H1 (cell line): Measurements from ENCODE around the gene CRTC3. TPM values are rescaled to one million over a fixed set of nuclear protein-coding genes. Genes with fewer than 3 reads are reported as not detected.
A peak's percentile ranks its signal among the peaks of the same experiment; 100 is the strongest.

Source experiments
- CTCF ChIA-PET: fragments of 300-600 bp; sonication (Branson Sonifier 250); formaldehyde crosslinking; loops from one replicate; lab custom pipeline; 2021; ENCODE audit not compliant: partially characterized antibody; lab: Charles Lee
- POLR2A ChIA-PET: fragments of 300-600 bp; sonication (Branson Sonifier 250); formaldehyde crosslinking; loops from one replicate; lab custom pipeline; 2021; ENCODE audit warnings: inconsistent platforms; ENCODE audit not compliant: partially characterized antibody; lab: Charles Lee
- DNase-seq, 2 experiments: peaks; one replicate each; pipeline versions ENCODE4 v3.0.0 to v3.0.0-alpha.2; 2010 to 2022; ENCODE audit warnings: low spot score in 2 of 2, low read depth in 1 of 2, mixed read lengths in 1 of 2
- FAIRE-seq: peaks from 2 replicates; lab custom pipeline; 2011; peaks lifted over from hg19 to GRCh38; lab: Jason Lieb, UNC
- H2AFZ ChIP-seq: 2 replicates; pipeline ENCODE4 v1.8.1; 2012; ENCODE audit warnings: low read length, inconsistent platforms
- H2AK5ac ChIP-seq: 2 replicates; pipeline ENCODE4 v1.6.1; 2013; ENCODE audit warnings: low read depth, low read length
- H2BK120ac ChIP-seq: replicated peaks from 2 replicates; pipeline ENCODE3; 2013; ENCODE audit warnings: low read depth, low read length, inconsistent platforms
- H2BK12ac ChIP-seq: 2 replicates; pipeline ENCODE4 v1.6.1; 2013; ENCODE audit warnings: low read depth, low read length
- H2BK15ac ChIP-seq: 2 replicates; pipeline ENCODE4 v1.6.1; 2013; ENCODE audit warnings: low read length
- H2BK20ac ChIP-seq: 2 replicates; pipeline ENCODE4 v1.6.1; 2013; ENCODE audit warnings: low read length
- H2BK5ac ChIP-seq: 2 replicates; pipeline ENCODE4 v1.6.1; 2013; ENCODE audit warnings: low read depth, low read length
- H3K14ac ChIP-seq: 2 replicates; pipeline ENCODE4 v1.6.1; 2013; ENCODE audit warnings: inconsistent platforms; ENCODE audit not compliant: insufficient read length
- H3K18ac ChIP-seq: 2 replicates; pipeline ENCODE4 v1.6.1; 2013; ENCODE audit warnings: low read length; ENCODE audit errors: extremely low read depth
- H3K23ac ChIP-seq: 2 replicates; pipeline ENCODE4 v1.6.1; 2013; ENCODE audit warnings: inconsistent platforms; ENCODE audit not compliant: insufficient read length
- H3K23me2 ChIP-seq: 2 replicates; pipeline ENCODE4 v1.6.1; 2013; ENCODE audit warnings: low read depth, low read length
- H3K27ac ChIP-seq: 2 replicates; pipeline ENCODE4 v1.6.1; 2011; ENCODE audit warnings: low read depth, low read length, inconsistent platforms
- H3K27me3 ChIP-seq, 4 experiments: replicated peaks in 1 of 4; 1 replicate in 1 of 4; 2 replicates in 3 of 4; pipeline versions ENCODE4 v1.6.1 to v1.8.1; 2011 to 2013; ENCODE audit warnings: low read length in 3 of 4, mild to moderate bottlenecking in 3 of 4, inconsistent platforms in 2 of 4, mixed read lengths in 2 of 4, moderate library complexity in 1 of 4; ENCODE audit not compliant: control insufficient read depth in 3 of 4, insufficient read depth in 3 of 4; ENCODE audit errors: extremely low read depth in 1 of 4
- H3K36me3 ChIP-seq, 4 experiments: 2 replicates each; pipeline versions ENCODE4 v1.6.1 to v1.8.1; 2011 to 2013; ENCODE audit warnings: mild to moderate bottlenecking in 4 of 4, low read length in 3 of 4, moderate library complexity in 2 of 4, control low read depth in 1 of 4, inconsistent platforms in 1 of 4; ENCODE audit not compliant: insufficient read depth in 4 of 4, control insufficient read depth in 2 of 4
- H3K4ac ChIP-seq: replicated peaks from 2 replicates; pipeline ENCODE3; 2013; ENCODE audit warnings: low read length, low read depth, mixed read lengths, inconsistent platforms; ENCODE audit not compliant: insufficient read length
- H3K4me1 ChIP-seq, 4 experiments: replicated peaks in 1 of 4; 1 replicate in 1 of 4; 2 replicates in 3 of 4; pipeline versions ENCODE4 v1.6.1 to v1.8.1; 2011 to 2013; ENCODE audit warnings: low read length in 3 of 4, inconsistent platforms in 2 of 4, mixed read lengths in 1 of 4; ENCODE audit not compliant: insufficient read depth in 4 of 4, control insufficient read depth in 3 of 4
- H3K4me2 ChIP-seq, 2 experiments: 2 replicates each; pipeline versions ENCODE4 v1.6.1 to v1.8.1; 2011 to 2013; ENCODE audit warnings: low read depth in 2 of 2, low read length in 2 of 2, control low read depth in 1 of 2, inconsistent platforms in 1 of 2, mild to moderate bottlenecking in 1 of 2; ENCODE audit not compliant: insufficient read depth in 1 of 2
- H3K4me3 ChIP-seq, 4 experiments: fragments of 200-600, 300-600 bp in 1 of 4; sonication (generic), shearing (Covaris generic), sonication (Bioruptor Twin) in 1 of 4; 2 replicates each; pipeline versions ENCODE4 v1.5.1 to v1.8.1; 2011 to 2016; ENCODE audit warnings: low read length in 4 of 4, low read depth in 3 of 4, control low read depth in 2 of 4, inconsistent platforms in 2 of 4, mild to moderate bottlenecking in 2 of 4, mixed read lengths in 1 of 4, moderate library complexity in 1 of 4; ENCODE audit not compliant: insufficient read depth in 2 of 4; ENCODE audit errors: extremely low read depth in 1 of 4
- H3K56ac ChIP-seq: replicated peaks from 2 replicates; pipeline ENCODE3; 2013; ENCODE audit warnings: low read depth, mild to moderate bottlenecking, mixed read lengths, low read length, inconsistent platforms; ENCODE audit not compliant: insufficient read length
- H3K79me1 ChIP-seq: 2 replicates; pipeline ENCODE4 v1.6.1; 2013; ENCODE audit warnings: low read depth, low read length, control low read depth
- H3K79me2 ChIP-seq, 2 experiments: 2 replicates each; pipeline versions ENCODE4 v1.6.1 to v1.8.1; 2012 to 2013; ENCODE audit warnings: low read length in 2 of 2, mild to moderate bottlenecking in 2 of 2, inconsistent platforms in 1 of 2; ENCODE audit not compliant: insufficient read depth in 2 of 2, control insufficient read depth in 1 of 2
- H3K9ac ChIP-seq, 4 experiments: replicated peaks in 1 of 4; 1 replicate in 1 of 4; 2 replicates in 3 of 4; pipeline versions ENCODE4 v1.6.1 to v1.8.1; 2011 to 2013; ENCODE audit warnings: low read depth in 3 of 4, low read length in 3 of 4, control low read depth in 2 of 4, mild to moderate bottlenecking in 2 of 4, moderate library complexity in 2 of 4, inconsistent platforms in 1 of 4; ENCODE audit errors: extremely low read depth in 1 of 4
- H3K9me3 ChIP-seq, 2 experiments: 2 replicates each; pipeline versions ENCODE4 v1.6.1 to v1.8.1; 2012 to 2013; ENCODE audit warnings: mild to moderate bottlenecking in 2 of 2, moderate library complexity in 2 of 2, control low read depth in 1 of 2, inconsistent platforms in 1 of 2, low read depth in 1 of 2, low read length in 1 of 2, mixed read lengths in 1 of 2; ENCODE audit not compliant: insufficient read depth in 2 of 2
- H4K20me1 ChIP-seq, 2 experiments: replicated peaks in 1 of 2; 2 replicates each; pipeline versions ENCODE3 to v1.8.1; 2011 to 2013; ENCODE audit warnings: inconsistent platforms in 2 of 2, low read length in 2 of 2, mild to moderate bottlenecking in 1 of 2; ENCODE audit not compliant: insufficient read depth in 2 of 2, control insufficient read depth in 1 of 2
- H4K5ac ChIP-seq: 2 replicates; pipeline ENCODE4 v1.6.1; 2013; ENCODE audit warnings: low read length, low read depth, mixed read lengths, inconsistent platforms; ENCODE audit not compliant: insufficient read length
- H4K8ac ChIP-seq: 2 replicates; pipeline ENCODE4 v1.8.0; 2013; ENCODE audit warnings: mild to moderate bottlenecking, moderate library complexity, low read length, inconsistent platforms; ENCODE audit not compliant: insufficient read depth; ENCODE audit errors: extremely low read depth
- H4K91ac ChIP-seq: replicated peaks from 2 replicates; pipeline ENCODE3; 2013; ENCODE audit warnings: low read length, mixed read lengths, inconsistent platforms; ENCODE audit not compliant: insufficient read length
- BACH1 ChIP-seq: IDR thresholded peaks from 2 replicates; pipeline ENCODE4 v1.6.1; 2012; ENCODE audit warnings: low read length, improper control_type of control experiment
- BCL11A ChIP-seq, 2 experiments: IDR thresholded peaks; one replicate each; pipeline ENCODE4 v1.6.1; 2011; ENCODE audit warnings: low read depth in 2 of 2, low read length in 2 of 2, mild to moderate bottlenecking in 2 of 2
- PHF8 ChIP-seq: fragments of 200-600 bp; sonication (generic); conservative IDR thresholded peaks from 2 replicates; pipeline ENCODE4 v1.7.1; 2012; ENCODE audit warnings: low read depth, mild to moderate bottlenecking, inconsistent platforms, low read length, moderate library complexity
- SAP30 ChIP-seq: fragments of 300-600 bp; sonication (generic); IDR thresholded peaks from 2 replicates; pipeline ENCODE4 v1.7.1; 2012; ENCODE audit warnings: low read length, moderate library complexity, mild to moderate bottlenecking, inconsistent platforms; ENCODE audit not compliant: insufficient read depth, insufficient replicate concordance
- SIN3A ChIP-seq, 2 experiments: IDR thresholded peaks in 1 of 2; conservative IDR thresholded peaks in 1 of 2; 2 replicates each; pipeline ENCODE4 v1.6.1; 2011 to 2012; ENCODE audit warnings: low read length in 2 of 2, improper control_type of control experiment in 1 of 2, low read depth in 1 of 2, mild to moderate bottlenecking in 1 of 2
- TCF12 ChIP-seq: IDR thresholded peaks from 2 replicates; pipeline ENCODE4 v1.6.1; 2011; ENCODE audit warnings: low read depth, mild to moderate bottlenecking, low read length
- WGBS, 2 experiments: shearing (Covaris generic) in 1 of 2; methylation state at CpG; one replicate each; pipeline versions ENCODE4 v1.1.6 to v1.1.7; 2013 to 2015; ENCODE audit warnings: low lambda C conversion rate in 2 of 2, mixed read lengths in 2 of 2, inconsistent platforms in 1 of 2, low coverage in 1 of 2, missing lambda C conversion rate in 1 of 2; ENCODE audit not compliant: insufficient replicate concordance in 2 of 2, insufficient coverage in 1 of 2, insufficient read length in 1 of 2; ENCODE audit errors: extremely low coverage in 1 of 2, missing lambda C conversion rate in 1 of 2; 5-methylcytosine and 5-hydroxymethylcytosine counted together
- polyA plus RNA-seq, 7 experiments: library from polyadenylated mRNA; depleted of rRNA in 3 of 7; stranded (reverse) in 5 of 7; unstranded in 2 of 7; fragments of >200 nt in 5 of 7; fragments of 200-250 nt in 2 of 7; gene quantifications; 1 replicate in 5 of 7; 2 replicates in 1 of 7; 4 replicates in 1 of 7; pipeline versions ENCODE4 v1.2.1 to v1.2.3, GENCODE V29; 2011 to 2013; ENCODE audit warnings: missing spikeins in 2 of 7, mixed read lengths in 2 of 7
- total RNA-seq: library from RNA; stranded (reverse); fragmentation: NEBNext Ultra II Directional; extraction: Animal tissue kit (Norgen Biotek cat#: 25700); gene quantifications from 2 replicates; pipeline ENCODE4 v1.2.1, GENCODE V29; 2021
- TF ChIP-seq, protein P1 (sequence below): IDR thresholded peaks from 2 replicates; pipeline ENCODE4 v1.6.1; 2012; ENCODE audit warnings: inconsistent platforms

The CRTC3 gene
- total and polyA plus RNA-seq, 2 of the 8 experiments (the other 6 are each of a cell fraction or from before 2014, with no cell fraction given), result 5.0 to 5.3 TPM

GRCh38 chr15:90660195-90660998 lies 130.7 kb downstream of the CRTC3 start:
- Histone ChIP-seq H2BK5ac (no peak overlapping the region), H3K14ac (no peak overlapping the region), H3K4ac (no peak overlapping the region), H2AK5ac (no peak overlapping the region), H2AFZ (no peak overlapping the region), H3K9me3 (no peaks in the 10 kb centered on the region), H4K91ac (no peak overlapping the region), H3K27ac (no peak overlapping the region), H3K56ac (no peak overlapping the region), H3K23me2 (peaks cover 1% of the 10 kb centered on the region; the same call in 1 of the 2 replicates), H4K20me1 (no peaks in the 10 kb centered on the region), H4K8ac (no peak overlapping the region; the same call in 1 of the 2 replicates), H2BK120ac (no peak overlapping the region), H3K18ac (peak overlapping the region; percentile 32; the same call in 1 of the 2 replicates), H3K23ac (no peak overlapping the region), H4K5ac (no peak overlapping the region), H3K4me2 (no peak overlapping the region), H3K27me3 (no peaks in the 10 kb centered on the region; a peak in 1 of 7 replicates), H3K36me3 (no peaks in the 10 kb centered on the region), H3K4me1 (peaks cover 0 to 7% (median 4%) of the 10 kb centered on the region in 4 experiments; a peak in 5 of 7 replicates), H2BK15ac (no peak overlapping the region), H3K4me3 (no peak overlapping the region), H3K79me2 (no peaks in the 10 kb centered on the region), H3K9ac (no peak overlapping the region), H2BK12ac (no peak overlapping the region), H3K79me1 (no peaks in the 10 kb centered on the region), H2BK20ac (no peak overlapping the region)
- POLR2A ChIA-PET, result no interaction called here
- FAIRE-seq, result no peak
- CTCF ChIA-PET, result interaction anchor here (2.1 kb wide), 1 partner anchor 12 kb away, joined by 6 read pairs; no protein-coding TSS in a partner anchor
- TF ChIP-seq BACH1 (0 out of 2 replicates have a peak, but pooled peaks have one; percentile 28), SAP30 (no peak), BCL11A (IDR thresholded peaks at IDR 0.05; ENCODE audit: low read depth in 2 of 2, low read length in 2 of 2) (no peak), PHF8 (no peak), SIN3A (conservative IDR thresholded peaks at IDR 0.05 in 1 of 2, IDR thresholded peaks at IDR 0.05 in 1 of 2; ENCODE audit: low read depth in 1 of 2, low read length in 2 of 2) (no peak), TCF12 (no peak)
- TF ChIP-seq, protein P1, sequence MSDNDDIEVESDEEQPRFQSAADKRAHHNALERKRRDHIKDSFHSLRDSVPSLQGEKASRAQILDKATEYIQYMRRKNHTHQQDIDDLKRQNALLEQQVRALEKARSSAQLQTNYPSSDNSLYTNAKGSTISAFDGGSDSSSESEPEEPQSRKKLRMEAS, result no peak
- 69% methylated on average over 12 of the region's 12 CpGs; no CpG with 5 or more reads in 1 of the 2 experiments for WGBS, 2 experiments
- no peak for DNase-seq
